ENCODE data around the gene SKIC8.

DNA sequence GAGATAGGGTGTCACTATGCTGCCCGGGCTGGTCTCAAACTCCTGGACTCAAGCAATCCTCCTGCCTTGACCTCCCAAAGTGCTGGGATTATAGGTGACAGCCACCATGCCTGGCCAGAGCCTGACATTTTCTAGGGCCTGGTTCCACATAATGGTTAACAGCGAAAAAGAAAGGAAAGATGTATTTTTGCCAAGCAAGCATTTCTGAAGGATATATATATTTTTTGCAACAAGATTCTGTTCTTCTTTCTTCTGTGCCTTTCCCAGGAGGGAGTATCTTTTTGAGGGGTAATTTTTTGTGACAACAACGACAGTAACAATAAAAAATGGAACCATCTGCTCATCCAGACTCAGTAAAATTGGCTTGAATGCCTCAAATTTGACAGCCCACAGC lies 43.4 kb downstream of the SKIC8 start:
- TF ChIP-seq, protein P1, sequence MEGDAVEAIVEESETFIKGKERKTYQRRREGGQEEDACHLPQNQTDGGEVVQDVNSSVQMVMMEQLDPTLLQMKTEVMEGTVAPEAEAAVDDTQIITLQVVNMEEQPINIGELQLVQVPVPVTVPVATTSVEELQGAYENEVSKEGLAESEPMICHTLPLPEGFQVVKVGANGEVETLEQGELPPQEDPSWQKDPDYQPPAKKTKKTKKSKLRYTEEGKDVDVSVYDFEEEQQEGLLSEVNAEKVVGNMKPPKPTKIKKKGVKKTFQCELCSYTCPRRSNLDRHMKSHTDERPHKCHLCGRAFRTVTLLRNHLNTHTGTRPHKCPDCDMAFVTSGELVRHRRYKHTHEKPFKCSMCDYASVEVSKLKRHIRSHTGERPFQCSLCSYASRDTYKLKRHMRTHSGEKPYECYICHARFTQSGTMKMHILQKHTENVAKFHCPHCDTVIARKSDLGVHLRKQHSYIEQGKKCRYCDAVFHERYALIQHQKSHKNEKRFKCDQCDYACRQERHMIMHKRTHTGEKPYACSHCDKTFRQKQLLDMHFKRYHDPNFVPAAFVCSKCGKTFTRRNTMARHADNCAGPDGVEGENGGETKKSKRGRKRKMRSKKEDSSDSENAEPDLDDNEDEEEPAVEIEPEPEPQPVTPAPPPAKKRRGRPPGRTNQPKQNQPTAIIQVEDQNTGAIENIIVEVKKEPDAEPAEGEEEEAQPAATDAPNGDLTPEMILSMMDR (IDR thresholded peaks at IDR 0.05), result no peak
- no peak for TF ChIP-seq POLR2A (IDR thresholded peaks at IDR 0.05)
